Endothelial cell (in vitro differentiated cells): ENCODE data around the gene GINM1. TPM values are rescaled to one million over a fixed set of nuclear protein-coding genes. Genes with fewer than 3 reads are reported as not detected.

Experiments
- DNase-seq: peaks from one replicate; pipeline ENCODE4 v3.0.0; 2021; ENCODE audit warnings: low spot score
- H3K27ac Mint-ChIP-seq: one replicate; pipeline ENCODE4 v1.8.0; 2021; ENCODE audit warnings: mixed read lengths, inconsistent platforms; ENCODE audit not compliant: unreplicated experiment
- H3K27me3 Mint-ChIP-seq: one replicate; pipeline ENCODE4 v1.8.0; 2021; ENCODE audit warnings: mild to moderate bottlenecking, moderate library complexity, mixed read lengths, inconsistent platforms; ENCODE audit not compliant: unreplicated experiment
- H3K36me3 Mint-ChIP-seq: one replicate; pipeline ENCODE4 v1.8.0; 2021; ENCODE audit warnings: mild to moderate bottlenecking, low read depth, mixed read lengths, inconsistent platforms; ENCODE audit not compliant: unreplicated experiment
- H3K4me1 Mint-ChIP-seq: one replicate; pipeline ENCODE4 v1.8.0; 2021; ENCODE audit warnings: mild to moderate bottlenecking, mixed read lengths, inconsistent platforms; ENCODE audit not compliant: unreplicated experiment
- H3K4me3 Mint-ChIP-seq: one replicate; pipeline ENCODE4 v1.8.0; 2021; ENCODE audit warnings: mild to moderate bottlenecking, mixed read lengths, inconsistent platforms; ENCODE audit not compliant: unreplicated experiment
- H3K9me3 Mint-ChIP-seq: one replicate; pipeline ENCODE4 v1.8.0; 2021; ENCODE audit warnings: mixed read lengths, inconsistent platforms; ENCODE audit not compliant: unreplicated experiment
- total RNA-seq: library from RNA; stranded (reverse); fragmentation: NEBNext Ultra II Directional; extraction: Animal tissue kit (Norgen Biotek cat#: 25700); gene quantifications from one replicate; pipeline ENCODE4 v1.2.1, GENCODE V29; 2021; ENCODE audit not compliant: unreplicated experiment
- TF ChIP-seq, protein P1 (sequence below): fragments of 200-600 bp; sonication (generic); IDR thresholded peaks from one replicate; pipeline ENCODE4 v1.5.0; 2021; ENCODE audit warnings: antibody characterized with exemption; ENCODE audit not compliant: unreplicated experiment

Gene GINM1
- total RNA-seq, 1 donor from 2014 or later = 32.2 TPM

DNA sequence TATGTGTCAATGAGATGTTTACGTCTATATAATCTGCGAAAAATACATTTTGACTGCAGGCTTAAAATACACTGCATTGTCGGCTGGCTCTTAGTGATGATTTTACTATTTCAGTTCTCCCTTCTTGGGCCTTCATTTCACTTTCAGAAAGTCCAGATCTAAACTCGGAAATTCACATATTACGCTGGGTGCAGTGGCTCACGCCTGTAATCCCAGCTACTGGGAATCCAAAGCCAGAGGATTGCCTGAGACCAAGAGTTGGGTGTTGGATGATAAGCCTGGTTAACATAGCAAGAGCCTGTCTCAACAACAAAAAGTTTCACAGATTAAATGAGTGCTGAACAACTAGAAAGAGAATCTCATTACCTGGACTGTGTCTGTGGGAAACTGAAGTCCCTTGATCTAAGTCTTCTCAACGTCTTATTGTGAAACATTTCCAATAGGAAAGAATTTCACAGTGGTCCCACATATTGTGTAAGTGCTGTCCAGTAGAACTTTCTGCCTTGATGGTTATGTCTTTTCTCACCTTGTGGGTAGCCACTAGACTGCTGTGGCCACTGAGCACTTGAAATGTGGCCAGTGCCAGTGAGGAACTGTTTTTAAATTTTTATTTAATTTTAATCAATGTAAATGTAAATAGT, 1.9 kb downstream of the GINM1 start:
- no peak overlapping the region for H3K27ac Mint-ChIP-seq
- peaks cover 3% of the 10 kb centered on the region for H3K4me1 Mint-ChIP-seq
- H3K27me3 Mint-ChIP-seq = peaks cover 2% of the 10 kb centered on the region
- no peak for DNase-seq
- peak overlapping the region; percentile 48 for H3K4me3 Mint-ChIP-seq
- no peaks in the 10 kb centered on the region for H3K9me3 Mint-ChIP-seq
- TF ChIP-seq, protein P1, sequence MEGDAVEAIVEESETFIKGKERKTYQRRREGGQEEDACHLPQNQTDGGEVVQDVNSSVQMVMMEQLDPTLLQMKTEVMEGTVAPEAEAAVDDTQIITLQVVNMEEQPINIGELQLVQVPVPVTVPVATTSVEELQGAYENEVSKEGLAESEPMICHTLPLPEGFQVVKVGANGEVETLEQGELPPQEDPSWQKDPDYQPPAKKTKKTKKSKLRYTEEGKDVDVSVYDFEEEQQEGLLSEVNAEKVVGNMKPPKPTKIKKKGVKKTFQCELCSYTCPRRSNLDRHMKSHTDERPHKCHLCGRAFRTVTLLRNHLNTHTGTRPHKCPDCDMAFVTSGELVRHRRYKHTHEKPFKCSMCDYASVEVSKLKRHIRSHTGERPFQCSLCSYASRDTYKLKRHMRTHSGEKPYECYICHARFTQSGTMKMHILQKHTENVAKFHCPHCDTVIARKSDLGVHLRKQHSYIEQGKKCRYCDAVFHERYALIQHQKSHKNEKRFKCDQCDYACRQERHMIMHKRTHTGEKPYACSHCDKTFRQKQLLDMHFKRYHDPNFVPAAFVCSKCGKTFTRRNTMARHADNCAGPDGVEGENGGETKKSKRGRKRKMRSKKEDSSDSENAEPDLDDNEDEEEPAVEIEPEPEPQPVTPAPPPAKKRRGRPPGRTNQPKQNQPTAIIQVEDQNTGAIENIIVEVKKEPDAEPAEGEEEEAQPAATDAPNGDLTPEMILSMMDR = no peak
- no peaks in the 10 kb centered on the region for H3K36me3 Mint-ChIP-seq

DNA sequence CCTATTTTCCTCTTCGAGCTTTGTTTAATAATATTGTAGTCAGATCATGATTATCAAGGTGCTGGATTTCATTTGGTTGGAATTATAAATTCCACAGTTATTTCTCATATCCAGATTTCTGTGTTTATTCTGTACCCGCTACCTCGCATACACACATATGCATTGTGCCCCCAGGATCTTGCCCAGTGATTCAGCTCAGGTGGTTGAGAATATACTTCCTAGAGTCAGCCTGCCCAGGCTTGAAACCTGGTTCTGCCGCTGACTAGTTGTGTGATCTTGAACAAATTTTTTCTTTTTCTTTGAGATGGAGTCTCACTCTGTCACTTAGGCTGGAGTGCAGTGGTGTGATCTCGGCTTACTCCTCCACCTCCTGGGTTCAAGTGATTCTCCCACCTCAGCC, 14.7 kb downstream of the GINM1 start:
- no peak for DNase-seq
- Mint-ChIP-seq H3K27me3 (no peaks in the 10 kb centered on the region), H3K27ac (no peak overlapping the region), H3K4me1 (no peaks in the 10 kb centered on the region), H3K4me3 (no peak overlapping the region), H3K9me3 (no peaks in the 10 kb centered on the region), H3K36me3 (peaks cover 23% of the 10 kb centered on the region)
- TF ChIP-seq, protein P1 = no peak

DNA sequence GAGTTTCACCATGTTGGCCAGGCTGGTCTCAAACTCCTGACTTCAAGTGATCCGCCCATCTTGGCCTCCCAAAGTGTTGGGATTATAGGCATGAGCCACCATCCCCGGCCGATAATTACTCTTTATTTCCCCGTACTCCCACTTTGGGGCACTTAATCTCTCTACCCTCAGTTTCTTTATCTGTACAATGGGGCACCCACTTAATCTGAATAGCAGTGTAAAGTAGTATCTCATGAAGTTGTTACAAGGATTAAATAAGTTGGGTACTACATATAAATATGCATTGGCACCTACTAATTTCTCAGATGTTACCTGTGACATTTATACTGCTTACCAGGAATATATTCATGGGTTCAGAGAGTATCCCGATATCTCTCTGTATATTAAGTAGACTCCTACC, 15.2 kb downstream of the GINM1 start:
- peaks cover 28% of the 10 kb centered on the region for H3K36me3 Mint-ChIP-seq
- TF ChIP-seq, protein P1 = no peak
- DNase-seq = no peak
- H3K4me3 Mint-ChIP-seq = no peak overlapping the region
- no peak overlapping the region for H3K27ac Mint-ChIP-seq
- H3K9me3 Mint-ChIP-seq = no peaks in the 10 kb centered on the region
- no peaks in the 10 kb centered on the region for H3K27me3 Mint-ChIP-seq
- H3K4me1 Mint-ChIP-seq = no peaks in the 10 kb centered on the region

DNA sequence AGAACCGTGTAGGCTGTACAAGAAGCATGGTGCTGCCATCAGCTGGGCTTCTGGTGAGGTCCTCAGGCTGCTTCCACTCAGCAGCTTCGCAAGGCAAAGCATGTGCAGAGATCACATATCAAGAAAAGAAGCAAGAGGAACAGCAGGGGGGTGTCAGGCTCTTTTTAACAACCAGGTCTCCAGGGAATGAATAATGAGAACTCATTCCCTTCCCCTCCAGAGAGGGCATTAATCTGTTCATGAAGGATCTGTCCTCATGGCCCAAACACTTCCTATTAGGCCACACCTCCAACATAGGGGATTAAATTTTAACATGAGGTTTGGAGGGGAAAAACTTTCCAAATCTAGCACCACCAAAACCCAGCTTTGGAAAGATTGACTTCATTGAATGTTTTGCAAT, 20.0 kb downstream of the GINM1 start:
- H3K27ac Mint-ChIP-seq = no peak overlapping the region
- H3K36me3 Mint-ChIP-seq = peaks cover 25% of the 10 kb centered on the region
- no peak overlapping the region for H3K4me3 Mint-ChIP-seq

DNA sequence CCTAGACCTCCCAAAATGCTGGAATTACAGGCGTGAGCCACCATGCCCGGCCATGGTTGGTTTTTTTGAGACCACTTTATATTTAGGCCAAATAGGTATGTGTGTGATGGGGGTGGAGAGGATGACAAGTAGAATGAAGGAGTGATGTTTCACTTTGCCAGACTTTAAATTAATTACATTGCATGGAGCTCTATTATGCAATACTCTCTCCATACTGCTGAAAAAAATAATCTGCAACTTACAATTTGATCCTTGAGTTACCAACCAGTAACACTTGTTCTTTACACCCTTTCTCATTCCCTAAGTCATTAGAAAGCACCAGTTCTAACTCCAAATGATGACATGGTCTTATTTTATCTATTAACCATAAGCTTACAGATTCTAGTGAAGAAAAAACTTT, 26.8 kb downstream of the GINM1 start:
- Mint-ChIP-seq H3K9me3 (no peaks in the 10 kb centered on the region), H3K4me1 (no peaks in the 10 kb centered on the region), H3K27ac (no peak overlapping the region), H3K4me3 (no peak overlapping the region), H3K27me3 (no peaks in the 10 kb centered on the region), H3K36me3 (peaks cover 16% of the 10 kb centered on the region)
- DNase-seq = no peak
- TF ChIP-seq, protein P1 = no peak

More for the DNA sequence above, 20.0 kb downstream of the GINM1 start:
- Mint-ChIP-seq H3K4me1 (no peaks in the 10 kb centered on the region), H3K27me3 (no peaks in the 10 kb centered on the region), H3K9me3 (no peaks in the 10 kb centered on the region)
- no peak for DNase-seq
- TF ChIP-seq, protein P1 = no peak
